ACC112 (cell line): ENCODE data around the gene MAP1LC3B.

ENCODE experiments used
- H2AFZ ChIP-seq: fragments of 200-600 bp; sonication (generic); one replicate; pipeline ENCODE4 v1.6.0; 2017; ENCODE audit warnings: antibody characterized with exemption, low read length; ENCODE audit not compliant: unreplicated experiment
- H3K27ac ChIP-seq: fragments of 200-600 bp; sonication (generic); 2 replicates; pipeline ENCODE4 v1.5.1; 2014; ENCODE audit warnings: low read depth, mild to moderate bottlenecking, antibody characterized with exemption, low read length, moderate library complexity
- H3K27me3 ChIP-seq: fragments of 200-600 bp; sonication (generic); 2 replicates; pipeline ENCODE4 v1.6.1; 2014; ENCODE audit warnings: mild to moderate bottlenecking, antibody characterized with exemption, low read length, moderate library complexity, mixed read lengths; ENCODE audit not compliant: insufficient read depth
- H3K36me3 ChIP-seq: fragments of 200-600 bp; sonication (generic); 2 replicates; pipeline ENCODE4 v1.6.1; 2016; ENCODE audit warnings: mild to moderate bottlenecking, antibody characterized with exemption, low read length, moderate library complexity, mixed read lengths; ENCODE audit not compliant: insufficient read depth
- H3K4me1 ChIP-seq: fragments of 200-600 bp; sonication (generic); one replicate; pipeline ENCODE4 v1.6.1; 2016; ENCODE audit warnings: low read length, mixed read lengths; ENCODE audit not compliant: insufficient read depth, unreplicated experiment, control insufficient read depth
- H3K4me3 ChIP-seq: fragments of 200-600 bp; sonication (generic); 2 replicates; pipeline ENCODE4 v1.5.1; 2014; ENCODE audit warnings: mild to moderate bottlenecking, low read depth, low read length
- H3K79me2 ChIP-seq: fragments of 200-600 bp; sonication (generic); one replicate; pipeline ENCODE4 v1.6.0; 2016; ENCODE audit warnings: low read length; ENCODE audit not compliant: control insufficient read depth, unreplicated experiment, insufficient read depth

MAP1LC3B gene

DNA sequence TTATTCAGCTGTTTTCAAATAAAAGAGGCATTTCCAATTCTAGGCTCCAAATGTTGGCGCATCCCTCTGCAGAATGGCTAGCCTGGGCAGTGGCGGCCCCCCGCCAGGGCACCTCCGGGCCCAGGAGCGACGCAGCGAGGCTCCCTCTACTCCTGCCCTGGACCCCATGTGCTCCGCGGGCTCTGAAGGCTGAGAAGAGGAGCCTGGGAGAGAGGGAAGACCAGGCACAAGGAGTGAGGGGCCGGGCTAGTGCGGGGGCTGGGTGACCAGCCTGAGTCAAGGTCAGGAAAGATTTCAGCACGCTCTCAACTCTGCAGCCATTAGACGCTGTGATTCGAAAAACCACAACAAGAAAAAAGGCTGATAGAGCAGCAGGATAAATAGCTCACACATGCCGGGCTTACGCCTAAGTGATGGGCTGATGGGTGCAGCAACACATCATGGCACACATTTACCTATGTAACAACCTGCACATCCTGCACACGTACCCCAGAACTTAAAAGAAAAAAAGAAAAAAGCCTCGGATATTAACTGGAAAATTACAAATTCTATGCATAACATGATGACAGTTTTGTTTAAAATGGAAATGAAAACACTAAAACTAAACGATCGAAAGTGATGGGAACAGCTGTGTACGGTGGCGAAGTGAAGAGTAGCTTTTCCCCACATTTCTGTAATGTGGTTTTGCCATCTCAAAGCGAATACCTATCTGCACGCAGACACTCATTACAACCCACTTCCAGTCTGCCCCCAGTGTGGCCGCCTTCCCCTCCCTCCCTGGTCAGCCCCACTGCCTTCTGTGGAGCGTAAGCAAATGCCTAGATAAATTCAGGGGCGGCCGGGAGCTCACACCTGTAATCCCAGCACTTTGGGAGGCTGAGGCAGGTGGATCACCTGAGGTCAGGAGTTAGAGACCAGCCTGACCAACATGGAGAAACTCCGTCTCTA, 44.4 kb downstream of the MAP1LC3B start:
- Histone ChIP-seq H3K27ac (peak overlapping the region; percentile 73), H3K27me3 (no peaks in the 10 kb centered on the region), H2AFZ (no peak overlapping the region), H3K36me3 (no peaks in the 10 kb centered on the region), H3K79me2 (peaks cover 24% of the 10 kb centered on the region), H3K4me1 (peaks cover 28% of the 10 kb centered on the region), H3K4me3 (peak overlapping the region; percentile 50)

DNA sequence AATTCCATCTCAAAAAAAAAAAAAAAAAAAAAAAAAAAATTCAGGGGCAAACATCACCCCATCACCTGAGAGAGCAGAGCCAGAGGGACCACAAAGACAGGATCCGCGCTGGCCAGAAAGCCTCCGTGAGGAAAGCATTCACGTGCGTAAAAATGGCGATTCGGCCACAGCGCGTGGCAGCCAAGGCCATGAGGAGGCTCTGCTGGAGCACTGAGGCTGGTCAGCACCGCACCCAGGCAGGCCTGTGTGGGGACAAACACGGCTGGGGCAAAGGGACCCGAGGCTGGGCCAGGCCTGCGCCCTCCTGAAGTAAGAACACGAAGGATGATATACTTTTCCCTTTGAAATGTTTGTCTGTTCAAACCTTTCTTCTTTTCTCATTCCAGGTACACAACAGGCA, 45.2 kb downstream of the MAP1LC3B start:
- no peaks in the 10 kb centered on the region for H3K27me3 ChIP-seq
- H3K36me3 ChIP-seq, result no peaks in the 10 kb centered on the region
- H3K4me3 ChIP-seq, result no peak overlapping the region
- H3K79me2 ChIP-seq, result peaks cover 29% of the 10 kb centered on the region
- no peak overlapping the region for H3K27ac ChIP-seq
- H3K4me1 ChIP-seq, result peaks cover 25% of the 10 kb centered on the region
- H2AFZ ChIP-seq, result no peak overlapping the region

DNA sequence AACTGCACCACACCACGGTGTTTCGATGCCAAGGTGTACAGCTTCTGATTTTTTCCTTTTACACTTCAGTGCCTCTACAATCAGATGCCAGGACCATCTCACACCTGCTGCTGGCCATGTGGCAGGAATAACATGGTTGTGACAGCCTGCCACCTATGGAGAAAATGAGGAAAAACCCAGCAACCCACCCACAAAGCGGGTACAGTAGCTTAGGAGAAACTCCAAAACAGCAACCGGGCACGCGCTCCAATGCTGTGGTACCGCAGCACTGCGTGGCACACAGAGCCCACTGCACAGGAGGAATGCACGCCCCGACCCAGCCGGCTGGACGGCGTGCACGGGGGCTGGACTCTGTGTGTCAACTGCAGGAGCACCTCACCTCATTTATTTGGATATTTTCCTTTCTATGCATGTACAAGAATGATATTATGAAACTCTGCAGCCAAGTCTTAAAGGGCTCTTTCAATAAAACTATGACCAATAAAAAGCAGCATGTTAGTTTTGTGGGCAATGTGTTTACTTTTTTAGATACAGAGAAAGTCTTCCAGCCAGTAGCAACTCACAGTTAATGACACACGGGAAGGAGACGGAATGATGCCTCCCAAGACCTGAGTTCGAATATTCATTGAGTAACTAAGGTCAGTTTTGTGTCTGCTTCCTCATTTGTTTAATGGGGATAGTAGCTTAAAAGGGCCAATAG, 45.9 kb downstream of the MAP1LC3B start:
- H3K79me2 ChIP-seq, result peaks cover 29% of the 10 kb centered on the region
- H3K27ac ChIP-seq, result no peak overlapping the region

DNA sequence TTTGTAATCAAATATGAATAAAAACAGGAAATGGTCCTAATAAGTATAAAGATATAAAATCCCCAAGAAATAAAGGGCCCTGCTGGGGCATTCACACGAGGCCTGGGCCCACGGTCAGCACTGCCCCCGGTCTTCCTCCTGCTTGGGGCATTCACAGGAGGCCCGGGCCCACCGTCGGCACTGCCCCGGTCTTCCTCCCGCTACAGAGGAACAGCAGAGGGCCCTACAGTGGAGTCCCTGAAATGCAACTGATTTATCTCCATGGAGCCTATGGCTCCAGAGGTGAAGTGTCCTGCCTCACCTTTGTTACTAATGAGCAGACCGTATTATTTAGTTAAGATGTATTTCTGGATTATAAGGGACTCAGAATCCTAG, 46.5 kb downstream of the MAP1LC3B start:
- peaks cover 26% of the 10 kb centered on the region for H3K79me2 ChIP-seq
- H3K27ac ChIP-seq, result no peak overlapping the region
- no peaks in the 10 kb centered on the region for H3K36me3 ChIP-seq
- H3K27me3 ChIP-seq, result no peaks in the 10 kb centered on the region
- H2AFZ ChIP-seq, result no peak overlapping the region
- H3K4me3 ChIP-seq, result no peak overlapping the region
- H3K4me1 ChIP-seq, result peaks cover 24% of the 10 kb centered on the region

More for the DNA sequence above, 45.9 kb downstream of the MAP1LC3B start:
- no peak overlapping the region for H3K4me3 ChIP-seq
- H2AFZ ChIP-seq, result no peak overlapping the region
- no peaks in the 10 kb centered on the region for H3K27me3 ChIP-seq
- H3K36me3 ChIP-seq, result no peaks in the 10 kb centered on the region
- peaks cover 24% of the 10 kb centered on the region for H3K4me1 ChIP-seq

DNA sequence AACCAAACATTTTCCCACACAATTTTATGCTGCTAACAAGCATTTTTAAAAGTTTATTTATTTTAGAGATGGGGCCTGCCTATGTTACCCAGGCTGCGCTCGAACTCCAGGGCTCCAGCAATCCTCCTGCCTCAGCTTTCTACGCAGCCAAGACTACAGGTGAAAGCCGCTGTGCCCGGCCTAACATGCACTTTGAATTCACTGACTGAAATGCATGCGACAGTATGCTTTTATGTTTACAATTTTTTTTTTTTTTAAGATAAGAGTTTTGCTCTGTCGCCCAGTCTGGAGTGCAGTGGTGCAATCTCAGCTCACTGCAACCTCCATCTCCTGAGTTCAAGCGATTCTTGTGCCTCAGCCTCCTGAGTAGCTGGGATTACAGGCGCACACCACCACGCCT, 47.8 kb downstream of the MAP1LC3B start:
- H3K4me1 ChIP-seq, result peaks cover 24% of the 10 kb centered on the region
- H3K36me3 ChIP-seq, result peaks cover 8% of the 10 kb centered on the region
- H3K79me2 ChIP-seq, result peaks cover 20% of the 10 kb centered on the region
- no peak overlapping the region for H3K27ac ChIP-seq
- H3K4me3 ChIP-seq, result no peak overlapping the region
- H3K27me3 ChIP-seq, result no peaks in the 10 kb centered on the region
- no peak overlapping the region for H2AFZ ChIP-seq

DNA sequence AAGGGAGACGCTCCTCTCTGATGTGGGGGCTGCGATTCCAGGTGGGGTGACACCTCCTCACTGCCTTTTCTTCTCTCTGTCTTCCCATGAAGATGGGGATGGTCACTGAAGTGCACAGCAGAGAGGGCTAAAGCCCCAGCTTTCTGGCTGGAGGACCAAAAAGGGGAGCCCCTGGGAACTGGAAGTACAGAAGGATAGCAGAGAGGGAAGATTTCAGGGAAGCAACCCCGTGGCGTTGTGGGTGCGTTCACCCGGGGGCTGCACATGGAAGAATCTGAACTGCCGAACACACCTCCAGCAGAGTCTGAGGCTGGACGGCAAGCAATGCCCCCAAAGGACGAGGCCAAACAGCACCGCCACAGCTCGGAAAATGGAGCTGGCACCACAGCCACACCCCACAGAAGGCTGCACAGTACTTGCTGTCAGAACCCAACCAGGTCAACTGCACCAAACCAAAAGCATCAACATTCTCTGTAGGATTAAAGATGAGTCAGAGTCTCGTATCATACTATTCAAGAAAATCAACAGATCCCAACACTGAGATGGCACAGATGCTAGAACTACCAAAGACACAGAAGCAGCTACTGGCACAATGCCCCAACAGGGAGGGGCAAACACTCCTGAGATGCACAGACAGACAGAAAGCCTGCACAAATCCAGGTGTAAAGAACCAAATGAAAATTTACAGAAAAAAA, 49.9 kb downstream of the MAP1LC3B start:
- Histone ChIP-seq H3K27me3 (no peaks in the 10 kb centered on the region), H3K79me2 (peaks cover 13% of the 10 kb centered on the region), H3K4me3 (no peak overlapping the region), H3K4me1 (peaks cover 6% of the 10 kb centered on the region), H2AFZ (no peak overlapping the region), H3K36me3 (peaks cover 15% of the 10 kb centered on the region), H3K27ac (no peak overlapping the region)

DNA sequence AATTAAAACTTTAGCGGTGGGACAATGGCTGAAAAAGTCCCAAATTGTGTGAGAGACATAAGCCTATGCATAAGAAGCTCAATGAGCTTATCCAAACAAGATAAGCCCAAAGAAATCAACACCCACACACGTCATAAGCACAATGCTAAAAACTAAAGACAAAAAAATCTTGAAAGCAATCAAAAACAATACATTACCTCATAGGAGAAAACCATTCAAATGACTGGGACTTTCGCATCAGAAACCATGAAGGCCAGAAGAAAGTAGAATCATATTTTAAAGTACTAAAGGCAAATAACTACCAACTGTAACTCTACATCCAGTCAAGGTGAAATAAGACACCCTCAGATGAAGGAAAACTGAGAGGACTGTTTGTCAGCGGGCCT, 50.4 kb downstream of the MAP1LC3B start:
- peaks cover 6% of the 10 kb centered on the region for H3K4me1 ChIP-seq

DNA sequence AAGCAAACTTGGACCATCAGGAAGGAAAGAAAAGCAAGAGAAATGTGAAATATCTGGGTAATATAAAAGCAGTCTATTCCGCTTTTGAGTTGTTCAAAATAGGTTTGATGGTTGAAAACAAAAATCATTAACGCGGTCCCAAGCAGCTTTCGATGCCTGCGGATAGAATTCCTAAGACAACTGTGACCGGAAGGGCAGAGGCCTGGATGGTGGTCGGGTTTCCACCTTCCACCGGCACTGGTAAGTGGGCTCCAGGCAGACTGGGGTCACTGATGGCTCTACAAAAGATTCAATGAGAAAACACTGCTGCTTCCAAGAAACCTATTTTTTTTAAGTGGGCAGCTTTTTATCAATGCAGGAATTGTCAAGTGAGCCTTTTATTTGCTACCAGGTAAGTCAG, 50.9 kb downstream of the MAP1LC3B start:
- Histone ChIP-seq H2AFZ (no peak overlapping the region), H3K4me3 (no peak overlapping the region), H3K4me1 (peaks cover 6% of the 10 kb centered on the region), H3K27ac (no peak overlapping the region), H3K27me3 (no peaks in the 10 kb centered on the region), H3K79me2 (peaks cover 6% of the 10 kb centered on the region), H3K36me3 (peaks cover 16% of the 10 kb centered on the region)

More for the DNA sequence above, 50.4 kb downstream of the MAP1LC3B start:
- no peak overlapping the region for H3K4me3 ChIP-seq
- no peak overlapping the region for H3K27ac ChIP-seq
- H3K36me3 ChIP-seq, result peaks cover 15% of the 10 kb centered on the region
- H3K27me3 ChIP-seq, result no peaks in the 10 kb centered on the region
- no peak overlapping the region for H2AFZ ChIP-seq
- H3K79me2 ChIP-seq, result peaks cover 9% of the 10 kb centered on the region

DNA sequence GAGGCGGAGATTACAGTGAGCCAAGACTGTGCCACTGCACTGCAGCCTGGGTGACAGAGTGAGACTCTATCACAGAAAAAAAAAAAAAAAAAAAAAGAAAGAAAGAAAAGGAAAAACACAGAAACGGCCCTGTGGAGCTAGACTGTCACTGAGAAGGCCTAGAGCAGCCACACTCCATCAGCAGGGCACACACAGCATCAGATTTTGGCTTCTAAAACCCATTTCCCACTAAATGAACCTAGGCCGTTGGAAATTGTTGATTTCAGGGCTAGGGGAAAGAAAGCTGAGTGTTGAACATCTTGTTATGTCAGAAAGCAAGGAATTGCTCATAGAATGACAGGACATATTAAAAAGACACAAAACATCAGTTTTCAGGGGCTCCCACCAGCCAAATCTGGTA, 51.8 kb downstream of the MAP1LC3B start:
- H3K27ac ChIP-seq, result no peak overlapping the region
- H3K4me1 ChIP-seq, result peaks cover 6% of the 10 kb centered on the region
- no peak overlapping the region for H2AFZ ChIP-seq
- no peaks in the 10 kb centered on the region for H3K27me3 ChIP-seq
- peaks cover 6% of the 10 kb centered on the region for H3K79me2 ChIP-seq
- H3K4me3 ChIP-seq, result no peak overlapping the region
- peaks cover 21% of the 10 kb centered on the region for H3K36me3 ChIP-seq

DNA sequence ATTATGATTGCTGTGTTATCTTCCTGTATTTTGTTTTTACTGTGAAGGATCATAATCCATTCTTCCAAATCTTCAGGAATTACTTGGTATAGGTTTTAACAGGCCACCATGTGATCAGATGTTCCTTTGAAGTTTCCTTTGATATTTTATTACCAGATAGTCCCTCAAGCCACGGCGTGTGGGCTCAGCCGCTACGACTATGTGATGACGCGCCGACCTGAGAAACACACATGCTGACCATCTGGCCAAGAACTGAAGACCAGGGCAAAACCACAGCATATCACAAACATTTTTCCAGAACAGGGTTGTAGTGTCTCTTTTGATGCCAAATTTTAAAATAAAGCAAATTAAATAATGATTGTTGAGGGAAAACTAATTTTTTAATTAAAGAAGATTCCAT, 53.4 kb downstream of the MAP1LC3B start:
- no peaks in the 10 kb centered on the region for H3K27me3 ChIP-seq
- peaks cover 6% of the 10 kb centered on the region for H3K79me2 ChIP-seq
- H3K27ac ChIP-seq, result no peak overlapping the region
- H3K4me1 ChIP-seq, result peaks cover 6% of the 10 kb centered on the region
- H2AFZ ChIP-seq, result no peak overlapping the region
- H3K4me3 ChIP-seq, result no peak overlapping the region
- H3K36me3 ChIP-seq, result peaks cover 23% of the 10 kb centered on the region
